ENCODE measurements around the gene LRRC59. TPM values are rescaled to one million over a fixed set of nuclear protein-coding genes. Genes with fewer than 3 reads are reported as not detected.

LRRC59 gene
- total and polyA plus RNA-seq, 8 donors: 32.2 to 117 (median 76.0) TPM

DNA sequence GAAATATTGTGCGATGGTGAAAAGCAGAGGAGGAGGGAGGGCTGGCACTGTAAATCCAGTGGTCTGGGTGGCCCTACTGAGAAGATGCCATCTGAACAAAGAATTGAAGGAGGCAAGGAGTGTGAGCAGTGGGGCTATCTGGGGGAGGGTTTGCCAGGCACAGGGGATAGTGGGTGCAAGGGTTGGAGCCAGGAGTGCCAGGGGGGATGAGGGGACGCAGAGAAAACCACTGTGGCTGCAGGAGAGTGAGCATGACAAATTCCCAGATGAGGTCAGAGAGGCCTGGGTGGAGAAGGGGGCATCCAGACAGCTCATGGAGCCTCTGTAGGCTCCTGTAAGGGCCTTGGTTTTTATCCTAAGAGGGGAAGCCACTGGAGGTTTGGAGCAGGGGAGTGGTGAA lies 46.6 kb downstream of the LRRC59 start:
- H3K36me3 ChIP-seq: peaks cover 24 to 46% (median 42%) of the 10 kb centered on the region in 4 donors
- TF ChIP-seq EP300 (IDR thresholded peaks at IDR 0.05) (no peak), CTCF (IDR thresholded peaks at IDR 0.05) (no peak)
- H3K9me3 ChIP-seq: no peaks in the 10 kb centered on the region
- no peak for DNase-seq
- WGBS, 5 donors: 59 to 76% (median 68%) methylated on average over 2 of the region's 2 CpGs
- intact Hi-C loops (cut with DNase I; ENCODE audit: low total_unique reads): no loop called here
- peak overlapping the region; percentile 5 to 91 (median 15) for H3K27ac ChIP-seq
- H3K4me3 ChIP-seq: no peak overlapping the region
- no peaks in the 10 kb centered on the region for H3K27me3 ChIP-seq
- peaks cover 50 to 83% (median 75%) of the 10 kb centered on the region in 4 donors for H3K4me1 ChIP-seq

DNA sequence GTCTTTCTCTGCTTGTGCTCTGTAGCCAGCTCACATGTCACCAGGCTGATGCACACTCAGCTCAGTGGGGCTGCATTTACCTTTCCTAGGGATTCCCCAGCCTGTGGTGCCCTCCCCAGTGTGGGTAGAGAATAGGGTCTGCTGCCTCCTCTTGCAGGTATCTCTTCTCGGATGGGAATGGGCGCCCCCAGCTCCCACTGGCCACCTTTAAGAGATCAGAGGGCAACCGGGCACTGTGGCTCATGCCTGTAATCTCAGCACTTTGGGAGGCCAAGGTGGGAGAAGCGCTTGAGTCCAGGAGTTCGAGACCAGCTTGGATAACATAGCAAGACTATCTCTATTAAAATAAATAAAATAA lies 48.1 kb downstream of the LRRC59 start:
- no peaks in the 10 kb centered on the region for H3K9me3 ChIP-seq
- peaks cover 51 to 89% (median 80%) of the 10 kb centered on the region in 4 donors for H3K4me1 ChIP-seq
- peaks cover 9 to 31% (median 27%) of the 10 kb centered on the region in 4 donors for H3K36me3 ChIP-seq
- H3K27me3 ChIP-seq: no peaks in the 10 kb centered on the region
- 59 to 90% (median 83%) methylated on average over 3 to 5 of the region's 5 CpGs for WGBS, 5 donors
- intact Hi-C loops (cut with DNase I; ENCODE audit: low total_unique reads): no loop called here
- no peak for TF ChIP-seq CTCF (IDR thresholded peaks at IDR 0.05)
- TF ChIP-seq EP300 (IDR thresholded peaks at IDR 0.05): no peak
- TF ChIP-seq POLR2A (IDR thresholded peaks at IDR 0.05): no peak
- no peak for TF ChIP-seq POLR2AphosphoS5 (IDR thresholded peaks at IDR 0.05)
- peak overlapping the region; percentile 57 to 91 (median 89) for H3K27ac ChIP-seq
- no peak for DNase-seq
- peak overlapping the region; percentile 76 to 89 (median 82) for H3K4me3 ChIP-seq

DNA sequence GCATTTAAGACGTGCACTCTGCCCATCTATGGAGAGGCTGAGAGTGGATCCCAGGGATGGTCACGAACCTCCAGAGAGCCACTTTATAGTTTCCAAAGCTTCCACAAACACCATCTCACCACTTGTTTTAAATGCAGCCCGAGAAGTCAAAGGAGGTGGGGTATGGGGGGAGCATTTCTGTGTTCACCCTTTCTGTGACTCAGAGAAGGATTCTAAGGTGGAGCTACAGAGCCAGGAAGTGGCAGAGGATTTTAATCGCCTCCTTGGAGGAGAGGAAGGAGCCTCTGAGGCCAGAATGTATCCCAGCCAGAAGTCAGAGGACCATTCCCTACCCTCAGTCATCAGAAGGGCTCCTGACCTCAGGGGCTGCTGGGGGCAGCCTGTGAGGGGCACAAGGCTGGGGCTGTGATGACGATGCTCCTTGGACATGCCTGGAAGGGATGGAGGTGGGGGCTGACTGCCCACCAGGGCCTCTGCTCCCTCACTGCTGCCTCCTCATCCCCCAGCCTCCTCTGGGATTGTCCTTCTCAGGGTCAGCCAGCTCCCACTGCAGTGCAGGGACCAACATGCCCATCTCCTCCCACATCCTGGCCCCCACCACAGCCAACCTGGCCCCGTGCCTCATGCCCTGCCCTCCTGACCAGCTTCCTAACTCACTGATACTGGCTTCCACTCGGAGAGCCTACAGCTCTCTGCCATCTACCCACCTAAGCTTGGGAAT lies 48.6 kb downstream of the LRRC59 start:
- Histone ChIP-seq H3K27ac (peak overlapping the region; percentile 57 to 91 (median 89)), H3K4me1 (peaks cover 51 to 84% (median 78%) of the 10 kb centered on the region in 4 donors), H3K4me3 (peak overlapping the region; percentile 76 to 89 (median 82)), H3K36me3 (peaks cover 5 to 26% (median 22%) of the 10 kb centered on the region in 4 donors), H3K27me3 (no peaks in the 10 kb centered on the region), H3K9me3 (no peaks in the 10 kb centered on the region)
- DNase-seq: peak in 1 of 2 donors; percentile 58
- intact Hi-C loops (cut with DNase I; ENCODE audit: low total_unique reads): no loop called here
- TF ChIP-seq EP300 (IDR thresholded peaks at IDR 0.05): no peak
- TF ChIP-seq POLR2A (IDR thresholded peaks at IDR 0.05): no peak
- no peak for TF ChIP-seq CTCF (IDR thresholded peaks at IDR 0.05)
- no peak for TF ChIP-seq POLR2AphosphoS5 (IDR thresholded peaks at IDR 0.05)
- WGBS, 5 donors: 24 to 45% (median 34%) methylated on average over 7 of the region's 7 CpGs

GRCh38 chr17:50347894-50348291 lies 49.4 kb downstream of the LRRC59 start:
- 27 to 57% (median 44%) methylated on average over 3 of the region's 3 CpGs for WGBS, 5 donors
- no peak for DNase-seq
- Histone ChIP-seq H3K27ac (peak overlapping the region; percentile 85 to 91 (median 89)), H3K9me3 (no peaks in the 10 kb centered on the region), H3K36me3 (peaks cover 5 to 18% (median 14%) of the 10 kb centered on the region in 4 donors), H3K4me3 (peak overlapping the region; percentile 76 to 89 (median 82)), H3K4me1 (peaks cover 50 to 79% (median 70%) of the 10 kb centered on the region in 4 donors), H3K27me3 (no peaks in the 10 kb centered on the region)
- TF ChIP-seq POLR2A (IDR thresholded peaks at IDR 0.05) (no peak), EP300 (IDR thresholded peaks at IDR 0.05) (no peak), POLR2AphosphoS5 (IDR thresholded peaks at IDR 0.05) (no peak), CTCF (IDR thresholded peaks at IDR 0.05) (no peak)
- intact Hi-C loops (cut with DNase I; ENCODE audit: low total_unique reads): no loop called here

All from stomach (tissue), 9 donors.